Stimulated activated CD8-positive, alpha-beta memory T cell treated with anti-CD3 and anti-CD28 coated beads, Interleukin-7, amount 100 ng/mL, for 48 hours (primary cell): Measurements from ENCODE around the gene PRPF6.
"Not testable (repeated sequence)": the region's sequence is repeated elsewhere in the genome, so short reads cannot be mapped to it uniquely, and the experiment has no call there.

Experiments
- DNase-seq, 2 donors: peaks; one replicate each; pipeline ENCODE4 v3.0.0-alpha.2; 2020; ENCODE audit warnings: low read depth in 1 of 2; ENCODE audit errors: extremely low read depth in 1 of 2

Gene PRPF6

DNA sequence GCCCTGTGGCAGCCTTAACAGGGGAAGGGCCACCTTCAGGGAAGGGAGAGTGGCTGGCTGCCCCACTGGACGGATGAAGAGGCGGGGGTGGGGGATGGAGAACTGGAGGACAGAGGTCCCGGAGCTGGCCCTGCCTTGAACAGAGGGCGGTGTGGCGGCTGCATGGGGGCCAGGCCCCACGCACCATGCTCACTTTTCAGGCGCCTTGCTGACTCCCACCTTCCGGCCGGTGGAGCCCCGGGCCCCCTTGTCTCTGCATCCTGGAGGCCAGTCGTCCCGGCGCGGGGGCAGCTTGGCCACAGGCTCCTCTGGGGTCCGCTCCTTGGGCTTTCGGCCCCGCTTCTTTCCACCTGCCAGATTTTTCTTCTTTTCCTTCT lies 21.2 kb upstream of the PRPF6 start:
- no peak for DNase-seq

DNA sequence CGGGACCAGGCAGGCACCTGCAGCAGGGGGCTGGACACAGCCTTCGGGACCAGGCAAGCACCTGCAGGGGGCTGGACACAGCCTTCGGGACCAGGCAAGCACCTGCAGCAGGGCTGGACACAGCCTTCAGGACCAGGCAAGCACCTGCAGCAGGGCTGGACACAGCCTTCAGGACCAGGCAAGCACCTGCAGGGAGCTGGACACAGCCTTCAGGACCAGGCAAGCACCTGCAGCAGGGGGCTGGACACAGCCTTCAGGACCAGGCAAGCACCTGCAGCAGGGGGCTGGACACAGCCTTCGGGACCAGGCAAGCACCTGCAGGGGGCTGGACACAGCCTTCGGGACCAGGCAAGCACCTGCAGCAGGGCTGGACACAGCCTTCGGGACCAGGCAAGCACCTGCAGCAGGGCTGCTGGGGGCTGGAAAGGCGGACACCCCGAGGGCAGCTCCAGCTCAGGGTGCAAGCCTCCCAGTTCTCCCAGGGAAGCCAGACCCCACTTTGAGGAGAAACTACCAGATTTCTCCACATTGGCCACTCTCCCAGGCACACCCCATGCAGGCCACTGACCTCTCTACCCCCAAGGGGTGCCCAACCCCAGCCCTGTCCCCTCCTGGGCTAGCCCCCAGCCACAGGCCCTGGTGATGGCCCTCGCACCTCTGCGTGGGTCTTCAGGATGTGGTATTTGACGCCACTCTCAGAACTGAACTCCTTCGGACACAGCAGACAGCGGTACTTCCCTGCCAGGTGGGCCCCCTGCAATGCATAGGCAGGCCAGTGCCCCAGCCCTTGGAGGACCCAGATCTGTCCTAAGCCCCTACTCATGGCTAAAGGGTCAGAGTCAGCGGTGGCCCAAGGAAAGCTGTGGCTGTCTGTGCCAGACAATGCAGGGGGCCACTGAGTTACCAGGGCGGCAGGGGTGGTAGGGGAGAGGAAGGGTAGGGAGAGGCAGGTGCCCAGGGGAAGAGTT lies 20.0 kb upstream of the PRPF6 start:
- not testable (repeated sequence) for DNase-seq

DNA sequence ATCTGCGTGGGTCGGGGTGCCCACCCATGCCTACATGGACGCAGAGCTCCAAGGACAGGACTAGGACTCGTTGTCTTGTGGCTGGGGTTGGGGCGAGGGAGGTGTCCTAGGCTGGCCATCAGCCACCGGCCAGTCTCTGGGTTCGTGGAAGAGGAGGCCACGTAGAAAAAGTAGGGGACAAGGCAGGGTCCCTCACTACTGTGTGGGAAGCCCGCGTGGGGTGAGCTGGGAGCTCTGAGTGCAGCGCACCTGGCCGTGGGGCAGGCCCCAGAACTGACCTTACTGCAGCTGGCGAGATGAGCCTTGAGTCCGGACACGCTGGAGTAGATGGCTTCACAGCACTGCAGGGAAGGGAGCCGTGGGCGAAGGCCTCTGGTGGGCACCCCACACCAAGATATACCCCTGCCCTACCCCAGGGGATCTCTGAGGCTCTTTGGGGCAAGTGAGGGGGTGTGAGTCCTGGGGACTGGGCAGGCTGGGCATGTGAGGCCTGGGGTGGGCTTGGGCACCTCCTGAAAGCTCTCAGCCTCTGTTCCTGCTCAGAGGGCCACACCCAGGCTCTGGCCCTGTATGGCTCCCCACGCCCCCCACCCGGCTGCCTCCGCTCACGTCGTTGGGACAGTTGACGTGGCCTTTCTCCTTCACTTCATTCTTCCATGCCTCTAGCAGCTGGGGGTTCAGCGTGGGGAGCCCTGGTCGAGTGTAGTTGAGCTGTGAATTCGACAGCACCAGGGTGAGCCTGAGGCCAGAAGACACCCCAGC lies 19.1 kb upstream of the PRPF6 start:
- DNase-seq, result no peak

DNA sequence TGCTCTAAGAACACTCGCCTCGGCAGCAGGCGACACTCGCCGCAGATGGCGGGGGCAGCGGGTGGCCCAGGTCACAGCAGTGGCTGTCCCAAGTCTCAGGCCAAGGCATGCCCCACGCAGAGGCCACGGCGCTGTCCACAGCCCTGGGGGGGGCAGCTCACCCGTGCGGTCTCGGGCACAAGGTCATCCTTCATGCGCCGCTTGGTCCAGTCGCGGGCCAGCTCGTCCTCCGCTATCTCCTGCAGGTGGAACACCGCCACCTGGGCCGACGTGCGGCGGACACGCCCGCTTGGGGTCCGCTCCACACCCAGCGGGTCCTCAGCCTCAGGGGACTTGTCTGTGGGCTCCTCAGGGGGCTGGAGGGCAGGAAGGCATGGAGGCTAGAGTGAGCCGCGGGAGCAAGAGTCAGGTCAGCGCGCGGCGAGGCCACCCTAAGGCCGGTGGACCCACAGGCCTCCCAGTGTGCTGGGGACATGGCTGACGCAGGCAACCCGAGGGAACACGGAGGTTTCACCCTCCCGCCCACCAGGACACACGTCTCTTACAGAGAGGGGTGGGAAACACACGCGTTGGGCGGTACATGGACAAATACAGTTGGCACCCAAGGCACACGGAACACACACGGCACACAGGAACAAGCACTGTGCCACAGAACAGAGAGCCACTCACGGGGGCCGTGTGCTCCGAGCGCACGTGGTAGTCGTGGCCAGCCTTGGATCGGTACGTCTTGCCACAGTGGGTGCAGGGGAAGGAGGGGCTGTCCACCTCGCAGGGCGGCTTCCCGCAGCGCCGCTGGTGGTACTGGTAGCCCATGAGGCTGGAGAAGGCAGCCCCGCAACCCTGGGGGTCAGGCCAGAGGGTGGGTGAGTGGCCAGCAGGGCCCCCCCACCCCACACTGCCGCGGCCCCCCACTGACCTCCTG lies 18.2 kb upstream of the PRPF6 start:
- no peak for DNase-seq

DNA sequence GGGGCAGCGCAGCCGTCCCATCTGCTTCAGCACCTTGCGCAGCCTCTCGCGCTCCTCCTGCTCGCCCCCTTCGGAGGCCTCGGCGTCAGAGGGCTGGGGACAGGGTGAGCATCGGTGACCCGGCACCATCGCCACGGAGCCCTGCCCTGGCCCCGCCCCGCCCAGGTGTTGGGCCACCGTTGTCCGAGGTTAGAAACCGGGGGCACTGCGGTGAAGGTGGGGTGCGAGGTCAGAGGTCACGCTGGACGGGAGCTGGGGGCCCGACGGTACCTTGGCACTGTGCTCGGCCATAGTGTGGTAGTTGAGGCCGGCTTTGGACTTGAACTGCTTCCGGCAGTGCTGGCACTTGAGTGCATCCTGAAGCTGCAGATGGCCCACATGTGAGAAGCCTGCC lies 17.6 kb upstream of the PRPF6 start:
- DNase-seq, result no peak

DNA sequence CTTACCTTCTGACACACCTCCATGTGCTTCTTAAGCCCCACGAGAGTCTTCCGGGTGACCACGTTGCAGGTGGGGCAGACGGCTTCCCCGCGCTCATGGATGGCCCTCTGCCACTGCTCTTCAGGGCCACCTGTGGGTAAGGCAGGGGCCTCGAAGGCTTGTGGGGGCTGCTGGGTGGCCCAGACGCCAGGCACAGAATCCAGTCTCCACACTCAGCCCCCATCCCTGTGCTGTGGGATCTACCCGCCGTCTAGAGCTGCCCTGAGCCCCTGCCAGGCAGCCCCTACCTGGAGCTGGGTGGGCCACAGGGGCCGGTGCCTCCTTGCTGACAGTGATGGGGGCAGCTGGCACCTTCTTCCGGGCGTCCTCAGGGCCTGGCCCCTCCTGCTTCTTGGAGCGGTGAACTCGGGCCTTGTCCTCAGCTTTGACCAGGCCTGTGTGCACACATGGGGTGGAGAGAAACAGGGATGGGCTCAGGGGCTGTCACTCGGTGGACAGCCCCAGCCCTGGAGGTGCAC lies 17.1 kb upstream of the PRPF6 start:
- DNase-seq, result no peak

DNA sequence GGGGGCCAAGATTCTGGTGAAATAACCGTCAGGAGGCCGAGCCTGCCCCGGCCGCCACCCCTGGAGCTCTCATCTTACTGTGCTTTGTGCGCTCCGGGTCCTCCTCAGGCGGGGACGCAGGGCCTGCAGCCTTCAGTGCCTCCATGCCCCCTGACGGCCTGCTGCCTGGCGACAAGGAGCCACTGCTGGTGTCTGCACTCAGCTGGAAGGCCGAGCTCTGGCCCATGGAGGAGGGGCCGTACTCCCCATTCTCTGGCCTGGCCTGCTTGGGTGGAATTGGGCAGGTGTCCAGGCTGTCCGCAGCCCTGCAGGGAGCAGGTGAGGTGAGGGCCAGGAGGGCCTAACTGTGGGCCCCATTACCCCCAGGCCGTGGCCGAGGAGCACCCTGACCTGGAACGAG lies 16.5 kb upstream of the PRPF6 start:
- DNase-seq, result no peak

DNA sequence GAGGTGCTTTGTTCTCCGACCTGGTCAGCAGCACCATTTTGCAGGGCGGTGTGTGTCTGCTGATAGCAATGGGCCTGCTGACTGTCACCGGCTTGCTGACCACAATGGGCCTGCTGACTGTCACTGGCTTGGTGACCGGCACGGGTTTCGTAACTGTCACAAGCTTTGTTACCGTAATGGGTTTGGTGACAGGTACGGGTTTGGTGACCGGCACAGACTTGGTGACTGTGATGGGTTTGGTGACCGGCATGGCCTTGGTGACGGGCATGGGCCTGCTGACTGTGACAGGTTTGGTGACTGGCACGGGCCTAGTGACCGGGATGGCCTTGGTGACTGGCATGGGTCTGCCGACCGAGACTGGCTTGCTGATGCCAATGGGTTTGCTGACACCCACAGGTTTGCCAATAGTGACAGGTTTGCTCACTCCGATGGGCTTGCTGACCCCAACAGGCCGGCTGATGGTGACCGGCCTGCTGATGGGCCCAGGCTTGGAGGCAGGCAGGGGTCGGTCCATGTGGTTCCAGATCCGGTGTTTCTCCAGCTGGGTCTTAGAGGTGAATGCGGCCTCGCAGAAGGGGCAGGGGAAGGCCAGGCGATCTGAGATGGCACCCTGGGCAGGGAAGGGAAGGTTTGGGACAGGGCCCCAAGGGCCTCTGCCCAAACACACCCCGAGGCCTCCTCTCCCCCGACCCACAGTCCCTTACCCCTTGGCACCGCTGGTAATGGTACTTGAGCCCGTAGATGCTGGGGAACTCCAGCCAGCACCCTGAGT lies 14.6 kb upstream of the PRPF6 start:
- no peak for DNase-seq

DNA sequence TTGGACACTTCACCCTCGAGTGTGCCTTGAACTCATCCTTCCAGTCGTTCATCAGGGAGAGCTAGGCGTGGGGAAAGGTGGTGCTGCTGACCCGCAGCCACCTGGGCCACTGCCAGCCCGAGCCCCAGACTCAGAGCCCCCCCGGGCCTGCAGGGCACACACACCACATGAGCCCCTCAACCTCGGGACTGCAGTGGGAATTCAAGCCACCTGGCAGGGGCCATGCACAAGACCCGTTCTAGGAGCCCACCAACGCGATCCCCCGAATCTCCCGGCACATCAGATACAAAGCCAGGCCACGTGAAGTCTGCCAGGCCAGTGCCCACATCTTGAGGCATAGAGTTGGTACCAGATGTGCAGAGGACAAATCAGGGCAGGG lies 14.0 kb upstream of the PRPF6 start:
- DNase-seq, result no peak

DNA sequence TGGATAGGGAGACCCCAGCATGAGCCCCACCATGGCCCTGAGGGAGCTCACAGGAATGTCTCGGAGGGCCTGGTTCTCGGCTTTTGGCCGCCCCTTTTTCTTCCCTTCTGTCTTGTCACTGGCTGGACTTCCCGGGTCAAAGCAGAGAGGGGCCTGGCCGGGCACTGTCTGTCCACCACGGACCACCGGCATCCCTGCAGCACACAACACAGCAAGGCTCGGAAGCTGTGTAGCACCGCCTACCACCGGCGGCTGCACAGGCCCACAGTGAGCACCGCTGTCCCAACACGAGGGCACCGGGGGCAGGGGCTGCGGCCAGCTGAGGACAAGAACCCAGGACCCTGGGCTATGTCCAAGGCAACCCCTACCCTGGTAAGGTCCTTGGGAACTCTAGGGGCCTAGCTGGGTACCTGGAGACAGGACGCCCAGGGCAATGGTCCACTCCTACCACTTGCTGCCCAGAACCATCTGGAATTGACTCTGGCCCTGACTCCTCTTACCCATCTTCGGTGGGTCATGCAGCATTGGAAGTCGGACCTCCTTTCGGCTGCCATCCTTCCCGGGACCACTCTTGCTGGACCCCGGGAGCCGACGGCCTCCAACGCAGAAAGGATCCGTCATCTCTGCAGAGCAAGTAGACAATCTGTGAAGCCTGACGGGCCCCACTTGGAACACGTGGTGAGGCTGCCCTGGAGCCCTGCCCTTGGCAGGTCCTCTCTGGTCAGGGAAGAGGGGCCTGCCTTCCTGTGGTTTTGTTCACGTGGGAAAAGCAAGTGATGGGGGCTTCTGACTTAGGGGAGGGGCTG lies 13.4 kb upstream of the PRPF6 start:
- DNase-seq, result no peak

DNA sequence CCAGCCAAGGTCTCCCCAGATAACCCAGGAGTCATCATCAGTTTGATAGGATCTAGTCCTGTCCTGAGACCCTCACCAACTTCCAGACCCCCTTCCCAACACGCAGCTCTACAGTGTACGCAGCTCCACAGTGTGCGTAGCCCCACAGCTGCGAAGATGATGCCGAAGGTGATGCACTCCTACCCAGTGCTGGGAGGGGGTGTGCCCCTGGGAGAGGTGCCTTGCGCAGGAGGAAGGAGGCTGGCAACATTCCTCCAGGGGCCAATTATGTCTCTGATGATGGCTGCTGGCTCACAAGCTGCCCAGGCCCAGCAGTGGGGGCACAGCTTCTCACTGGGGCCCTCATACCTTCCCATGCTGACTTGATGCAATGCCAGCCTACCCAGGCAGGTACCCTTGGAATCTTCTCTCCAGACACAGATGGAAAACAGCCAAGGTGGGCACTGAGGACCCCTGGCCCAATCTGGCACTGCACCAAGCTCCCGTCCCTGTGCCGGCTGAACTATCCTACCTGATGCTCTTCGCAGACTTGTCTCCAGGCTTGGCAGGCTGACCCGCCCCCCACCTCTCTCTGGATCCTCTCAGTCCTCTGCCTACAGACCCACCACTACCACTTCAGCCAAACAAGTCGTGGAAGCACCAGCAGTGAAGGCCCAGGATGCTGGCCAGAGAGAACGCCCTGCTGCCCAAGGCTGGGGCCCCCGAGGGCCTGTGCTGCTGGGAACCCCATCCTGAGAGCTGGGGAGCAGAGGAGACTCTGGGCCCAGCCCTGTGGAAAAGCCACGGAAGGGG lies 12.6 kb upstream of the PRPF6 start:
- DNase-seq, result no peak

DNA sequence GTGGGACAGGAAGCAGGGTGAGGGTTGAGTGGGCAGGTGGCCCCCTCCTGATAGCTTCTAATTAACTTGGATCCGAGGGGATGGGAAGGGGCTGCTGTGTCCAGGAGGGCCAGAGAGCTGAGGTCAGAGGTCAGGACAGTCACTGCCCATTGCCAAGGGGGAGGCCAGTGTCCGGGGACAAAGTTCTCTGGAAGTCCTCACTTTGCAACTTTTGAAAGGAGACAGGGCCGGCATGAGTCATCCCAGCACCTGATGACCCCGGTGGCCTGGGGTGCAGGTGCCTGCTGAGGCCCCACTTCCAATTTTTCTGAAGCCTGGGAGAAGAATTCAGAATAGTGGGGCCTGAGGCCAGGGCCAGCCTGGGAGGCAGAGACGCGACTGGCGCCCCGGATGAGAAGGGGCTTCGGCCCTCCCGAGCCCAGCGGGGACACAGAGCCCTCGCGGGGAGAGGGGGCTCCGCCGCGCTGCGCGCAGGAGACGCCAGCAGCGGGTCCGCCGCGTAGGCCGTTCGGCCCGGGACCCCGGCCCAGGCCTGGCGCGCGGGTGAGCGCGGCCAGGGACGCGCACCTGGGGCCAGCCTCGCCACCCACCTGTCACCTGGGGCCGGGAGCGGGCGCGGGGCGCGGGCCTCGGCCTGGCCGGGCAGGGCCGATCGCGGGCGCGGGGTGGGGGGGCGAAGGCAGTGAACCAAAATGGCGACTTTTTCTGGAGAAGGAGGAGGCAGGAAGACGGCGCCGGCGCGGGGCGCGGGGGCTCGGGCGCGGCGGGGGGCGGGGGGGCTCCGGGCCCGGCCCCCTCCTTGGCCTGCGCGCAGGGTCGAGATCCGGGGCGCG lies 11.8 kb upstream of the PRPF6 start:
- DNase-seq, result no peak

DNA sequence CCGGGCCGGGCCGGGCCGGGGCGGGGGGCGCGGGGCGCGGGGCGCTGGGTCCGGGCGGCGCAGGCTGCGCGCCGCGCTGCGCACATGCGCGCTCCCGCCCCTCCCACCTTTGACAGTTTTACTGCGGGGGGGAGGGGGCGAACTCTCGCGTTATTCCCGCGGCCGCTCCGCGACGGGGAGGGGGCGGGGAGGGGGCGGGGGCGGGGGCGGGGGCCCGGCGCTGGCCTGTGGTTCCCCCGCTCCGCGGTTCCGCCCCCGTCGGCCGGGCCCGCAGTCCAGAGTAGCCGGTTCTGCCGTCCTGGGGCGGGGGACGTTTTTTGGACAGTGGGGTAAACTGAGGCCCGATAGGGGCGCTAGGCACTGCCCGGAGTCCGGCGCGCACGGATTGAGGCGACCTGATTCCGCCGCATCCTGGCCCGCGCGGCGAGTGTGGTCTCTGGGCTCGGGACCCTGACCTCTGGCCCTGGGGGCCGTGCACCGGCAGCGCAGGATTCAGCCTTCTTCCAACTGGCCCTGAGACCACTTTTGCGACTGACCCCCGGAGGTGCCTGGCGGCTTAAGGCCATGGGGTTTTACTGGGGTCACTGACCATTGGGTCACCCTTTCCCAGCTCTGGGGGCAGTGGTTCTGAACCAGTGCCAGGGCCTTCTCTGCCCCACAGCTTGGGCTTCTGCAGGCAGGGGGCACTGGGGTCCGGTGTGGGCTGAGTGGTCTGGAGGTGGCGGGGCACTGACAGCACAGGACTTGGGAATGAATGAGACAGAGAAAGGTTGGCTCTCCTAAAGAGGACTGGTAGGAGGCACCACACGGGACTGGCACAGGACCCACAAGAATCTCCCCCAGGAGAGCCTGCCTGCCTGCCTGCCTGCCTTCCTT lies 10.9 kb upstream of the PRPF6 start, which contains the start of gene ZNF512B:
ZNF512B (minus strand) TSS at position 93 of the 876 bp plus-strand sequence. CDS start 1,980 bp downstream, outside the sequence.
- no peak for DNase-seq

DNA sequence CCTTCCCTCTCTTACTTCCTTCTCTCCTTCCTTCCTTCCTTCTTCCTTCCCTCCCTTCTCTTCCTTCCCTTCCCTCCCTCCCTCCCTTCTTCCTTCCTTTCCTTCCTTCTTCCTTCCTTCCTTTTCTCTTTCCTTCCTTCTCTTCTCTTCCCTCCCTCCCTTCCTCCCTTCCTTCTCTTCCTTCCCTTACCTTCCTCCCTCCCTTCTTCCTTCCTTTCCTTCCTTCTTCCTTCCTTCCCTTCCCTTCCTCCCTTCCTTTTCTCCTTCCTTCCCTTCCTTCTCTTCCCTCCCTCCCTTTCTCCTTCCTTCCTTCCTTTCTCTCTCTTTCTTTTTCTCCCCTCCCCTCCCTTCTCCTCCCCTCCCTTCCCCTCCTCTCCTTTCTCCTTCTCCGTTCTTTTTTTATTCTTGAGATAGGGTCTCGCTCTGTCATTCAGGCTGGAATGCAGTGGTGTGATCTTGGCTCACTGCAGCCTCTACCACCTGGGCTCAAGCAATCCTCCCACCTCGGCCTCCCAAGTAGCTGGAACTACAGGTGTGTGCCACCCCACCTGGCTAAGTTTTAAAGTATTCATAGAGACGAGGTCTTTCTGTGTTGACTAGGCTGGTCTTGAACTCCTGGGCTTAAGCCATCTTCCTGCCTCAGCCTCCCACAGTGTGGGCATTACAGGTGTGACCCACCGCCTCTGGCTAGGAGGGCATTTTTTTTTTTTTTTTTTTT lies 10.1 kb upstream of the PRPF6 start:
- DNase-seq, result no peak

DNA sequence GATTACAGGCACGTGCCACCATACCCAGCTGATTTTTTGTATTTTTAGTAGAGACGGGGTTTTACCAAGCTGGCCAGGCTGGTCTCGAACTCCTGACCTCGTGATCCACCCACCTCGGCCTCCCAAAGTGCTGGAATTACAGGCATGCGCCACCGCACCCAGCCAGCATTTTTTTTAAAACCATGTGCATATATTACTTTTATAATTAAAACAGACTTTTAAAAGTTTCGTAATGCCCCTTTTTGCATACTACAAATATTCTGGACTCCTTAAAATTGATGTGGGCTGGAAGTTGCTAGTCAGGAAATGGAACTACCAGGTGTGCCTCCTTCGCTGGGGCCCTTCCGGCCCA lies 9.0 kb upstream of the PRPF6 start:
- not testable (repeated sequence) for DNase-seq
